Measurements from ENCODE around the gene IL1RN. TPM values are rescaled to one million over a fixed set of nuclear protein-coding genes. Genes with fewer than 3 reads are reported as not detected.

The IL1RN gene
- total RNA-seq, 1 experiment from 2014 or later = not detected

DNA sequence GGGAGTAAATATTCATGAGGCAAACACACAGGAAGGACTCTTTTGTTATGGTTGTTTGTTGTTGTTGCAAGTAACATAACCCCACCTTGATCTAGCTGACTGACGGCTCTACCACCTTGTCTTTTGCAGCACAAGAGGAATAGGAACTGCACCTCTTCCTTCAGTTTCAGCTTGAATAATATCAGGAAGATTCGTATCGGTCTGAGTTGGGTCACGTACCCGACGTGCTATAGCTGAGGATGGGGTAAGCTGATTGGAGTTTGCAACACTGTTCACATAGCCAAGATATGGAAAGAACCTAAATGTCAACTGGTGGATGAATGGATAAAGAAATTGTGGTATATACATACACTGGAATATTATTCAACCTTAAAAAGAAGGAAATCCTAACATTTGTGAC, 14.5 kb upstream of the IL1RN start:
- H3K27me3 Mint-ChIP-seq (ENCODE audit: insufficient read depth, unreplicated experiment) = no peaks in the 10 kb centered on the region
- Histone ChIP-seq H3K9me3 (no peaks in the 10 kb centered on the region), H3K36me3 (ENCODE audit: control insufficient read depth, insufficient read depth, low read length) (no peaks in the 10 kb centered on the region), H3K4me3 (ENCODE audit: low read depth, low read length) (no peak overlapping the region), H3K27me3 (replicated peaks; ENCODE audit: control insufficient read depth, insufficient read depth, low read length) (no peaks in the 10 kb centered on the region), H3K4me1 (no peaks in the 10 kb centered on the region)
- DNase-seq = no peak
- POLR2A ChIA-PET = no interaction called here
- no peaks in the 10 kb centered on the region for H3K36me3 Mint-ChIP-seq (ENCODE audit: insufficient read depth, unreplicated experiment)
- H3K4me3 Mint-ChIP-seq (ENCODE audit: unreplicated experiment) = no peak overlapping the region
- no peak overlapping the region for H3K27ac Mint-ChIP-seq (ENCODE audit: unreplicated experiment)
- peaks cover 7% of the 10 kb centered on the region for H3K4me1 Mint-ChIP-seq (ENCODE audit: low read depth, unreplicated experiment)
- CTCF ChIA-PET = no interaction called here
- intact Hi-C loops (cut with micrococcal nuclease; ENCODE audit: unreplicated experiment) = no loop called here
- no peaks in the 10 kb centered on the region for H3K9me3 Mint-ChIP-seq (ENCODE audit: unreplicated experiment)
- BruUV-seq (replicated peaks) = no TSS peak
- TF ChIP-seq, protein P1, sequence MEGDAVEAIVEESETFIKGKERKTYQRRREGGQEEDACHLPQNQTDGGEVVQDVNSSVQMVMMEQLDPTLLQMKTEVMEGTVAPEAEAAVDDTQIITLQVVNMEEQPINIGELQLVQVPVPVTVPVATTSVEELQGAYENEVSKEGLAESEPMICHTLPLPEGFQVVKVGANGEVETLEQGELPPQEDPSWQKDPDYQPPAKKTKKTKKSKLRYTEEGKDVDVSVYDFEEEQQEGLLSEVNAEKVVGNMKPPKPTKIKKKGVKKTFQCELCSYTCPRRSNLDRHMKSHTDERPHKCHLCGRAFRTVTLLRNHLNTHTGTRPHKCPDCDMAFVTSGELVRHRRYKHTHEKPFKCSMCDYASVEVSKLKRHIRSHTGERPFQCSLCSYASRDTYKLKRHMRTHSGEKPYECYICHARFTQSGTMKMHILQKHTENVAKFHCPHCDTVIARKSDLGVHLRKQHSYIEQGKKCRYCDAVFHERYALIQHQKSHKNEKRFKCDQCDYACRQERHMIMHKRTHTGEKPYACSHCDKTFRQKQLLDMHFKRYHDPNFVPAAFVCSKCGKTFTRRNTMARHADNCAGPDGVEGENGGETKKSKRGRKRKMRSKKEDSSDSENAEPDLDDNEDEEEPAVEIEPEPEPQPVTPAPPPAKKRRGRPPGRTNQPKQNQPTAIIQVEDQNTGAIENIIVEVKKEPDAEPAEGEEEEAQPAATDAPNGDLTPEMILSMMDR (IDR thresholded peaks at IDR 0.05; ENCODE audit: insufficient read depth in 1 of 2, low read depth in 1 of 2, low read length in 1 of 2, severe bottlenecking in 1 of 2, unreplicated experiment in 1 of 2) = no peak

DNA sequence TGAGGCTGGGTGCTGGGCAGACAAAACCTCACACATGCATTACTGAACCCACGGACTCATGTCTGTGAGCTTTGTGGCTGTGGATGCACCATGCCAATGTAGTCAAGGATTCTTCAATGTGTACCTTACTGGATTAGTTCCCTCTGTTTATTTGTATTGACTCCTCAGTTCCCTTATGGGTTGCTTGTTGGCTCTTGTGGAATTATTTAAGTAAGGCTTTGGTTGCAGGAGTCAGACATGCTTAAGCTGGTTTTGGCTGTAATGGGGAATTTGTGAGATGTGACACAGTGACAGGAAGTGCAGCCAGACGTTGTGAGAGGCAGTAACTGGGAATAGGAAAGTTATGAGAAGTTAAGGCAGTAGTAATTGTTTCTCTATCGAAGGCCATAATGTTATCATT, 13.6 kb upstream of the IL1RN start:
- intact Hi-C loops (cut with micrococcal nuclease; ENCODE audit: unreplicated experiment) = no loop called here
- H3K27ac Mint-ChIP-seq (ENCODE audit: unreplicated experiment) = no peak overlapping the region
- BruUV-seq (replicated peaks) = no TSS peak
- Histone ChIP-seq H3K36me3 (ENCODE audit: control insufficient read depth, insufficient read depth, low read length) (no peaks in the 10 kb centered on the region), H3K4me3 (ENCODE audit: low read depth, low read length) (no peak overlapping the region), H3K9me3 (no peaks in the 10 kb centered on the region), H3K27me3 (replicated peaks; ENCODE audit: control insufficient read depth, insufficient read depth, low read length) (no peaks in the 10 kb centered on the region), H3K4me1 (no peaks in the 10 kb centered on the region)
- CTCF ChIA-PET = no interaction called here
- POLR2A ChIA-PET = no interaction called here
- TF ChIP-seq, protein P1 (IDR thresholded peaks at IDR 0.05; ENCODE audit: insufficient read depth in 1 of 2, low read depth in 1 of 2, low read length in 1 of 2, severe bottlenecking in 1 of 2, unreplicated experiment in 1 of 2) = no peak
- H3K4me1 Mint-ChIP-seq (ENCODE audit: low read depth, unreplicated experiment) = no peaks in the 10 kb centered on the region
- H3K9me3 Mint-ChIP-seq (ENCODE audit: unreplicated experiment) = no peaks in the 10 kb centered on the region
- H3K36me3 Mint-ChIP-seq (ENCODE audit: insufficient read depth, unreplicated experiment) = no peaks in the 10 kb centered on the region
- H3K4me3 Mint-ChIP-seq (ENCODE audit: unreplicated experiment) = no peak overlapping the region
- no peaks in the 10 kb centered on the region for H3K27me3 Mint-ChIP-seq (ENCODE audit: insufficient read depth, unreplicated experiment)
- no peak for DNase-seq

DNA sequence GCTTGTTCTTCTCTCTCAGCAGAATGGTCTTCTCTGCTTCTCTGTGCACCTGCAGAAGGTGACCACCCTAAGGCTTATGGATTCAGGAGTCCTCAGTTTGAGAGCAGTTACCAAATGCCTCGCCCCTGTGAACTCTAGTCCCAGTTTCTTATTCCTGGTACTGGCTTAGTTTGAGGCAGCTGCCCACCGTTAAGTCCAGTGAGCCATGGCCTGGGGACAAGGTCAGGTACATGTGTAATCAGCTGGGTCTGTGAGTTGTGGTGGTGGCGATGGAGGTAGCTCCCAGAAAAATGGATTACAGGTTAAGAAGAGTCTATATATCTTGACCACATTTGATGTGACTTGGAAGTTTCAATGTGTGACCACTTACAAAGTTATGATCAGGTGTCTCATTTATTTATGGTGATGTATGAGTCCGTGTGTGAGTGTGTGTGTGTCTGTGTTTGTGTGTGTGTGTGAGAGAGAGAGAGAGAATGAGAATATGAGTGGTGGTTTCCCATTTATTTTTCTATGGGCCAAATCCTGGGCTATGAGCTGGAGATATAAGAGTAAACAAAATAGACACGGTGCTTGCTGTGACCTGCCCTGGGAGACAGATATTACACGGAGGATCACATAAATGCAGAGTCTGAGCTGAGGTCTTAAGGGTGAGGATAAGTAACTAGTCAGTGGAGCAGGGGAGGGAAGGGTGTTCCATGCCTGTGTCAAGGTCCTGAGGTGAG, 13.0 kb upstream of the IL1RN start:
- no peaks in the 10 kb centered on the region for H3K36me3 Mint-ChIP-seq (ENCODE audit: insufficient read depth, unreplicated experiment)
- intact Hi-C loops (cut with micrococcal nuclease; ENCODE audit: unreplicated experiment) = no loop called here
- Histone ChIP-seq H3K4me3 (ENCODE audit: low read depth, low read length) (no peak overlapping the region), H3K4me1 (no peaks in the 10 kb centered on the region), H3K27me3 (replicated peaks; ENCODE audit: control insufficient read depth, insufficient read depth, low read length) (no peaks in the 10 kb centered on the region), H3K9me3 (no peaks in the 10 kb centered on the region), H3K36me3 (ENCODE audit: control insufficient read depth, insufficient read depth, low read length) (no peaks in the 10 kb centered on the region)
- no peaks in the 10 kb centered on the region for H3K27me3 Mint-ChIP-seq (ENCODE audit: insufficient read depth, unreplicated experiment)
- no TSS peak for BruUV-seq (replicated peaks)
- CTCF ChIA-PET = no interaction called here
- POLR2A ChIA-PET = no interaction called here
- H3K4me3 Mint-ChIP-seq (ENCODE audit: unreplicated experiment) = no peak overlapping the region
- no peak overlapping the region for H3K27ac Mint-ChIP-seq (ENCODE audit: unreplicated experiment)
- TF ChIP-seq, protein P1 (IDR thresholded peaks at IDR 0.05; ENCODE audit: insufficient read depth in 1 of 2, low read depth in 1 of 2, low read length in 1 of 2, severe bottlenecking in 1 of 2, unreplicated experiment in 1 of 2) = no peak
- no peaks in the 10 kb centered on the region for H3K9me3 Mint-ChIP-seq (ENCODE audit: unreplicated experiment)
- H3K4me1 Mint-ChIP-seq (ENCODE audit: low read depth, unreplicated experiment) = no peaks in the 10 kb centered on the region
- no peak for DNase-seq

Data from Caco-2 (cell line).